IPS DF 19.7 (cell line): ENCODE measurements around the gene CCDC3.
A peak's percentile ranks its signal among the peaks of the same experiment; 100 is the strongest.

ENCODE experiments used
- DNase-seq: peaks from one replicate; pipeline ENCODE4 v3.0.0-alpha.2; 2013; ENCODE audit warnings: low read depth, low spot score

Gene CCDC3

DNA sequence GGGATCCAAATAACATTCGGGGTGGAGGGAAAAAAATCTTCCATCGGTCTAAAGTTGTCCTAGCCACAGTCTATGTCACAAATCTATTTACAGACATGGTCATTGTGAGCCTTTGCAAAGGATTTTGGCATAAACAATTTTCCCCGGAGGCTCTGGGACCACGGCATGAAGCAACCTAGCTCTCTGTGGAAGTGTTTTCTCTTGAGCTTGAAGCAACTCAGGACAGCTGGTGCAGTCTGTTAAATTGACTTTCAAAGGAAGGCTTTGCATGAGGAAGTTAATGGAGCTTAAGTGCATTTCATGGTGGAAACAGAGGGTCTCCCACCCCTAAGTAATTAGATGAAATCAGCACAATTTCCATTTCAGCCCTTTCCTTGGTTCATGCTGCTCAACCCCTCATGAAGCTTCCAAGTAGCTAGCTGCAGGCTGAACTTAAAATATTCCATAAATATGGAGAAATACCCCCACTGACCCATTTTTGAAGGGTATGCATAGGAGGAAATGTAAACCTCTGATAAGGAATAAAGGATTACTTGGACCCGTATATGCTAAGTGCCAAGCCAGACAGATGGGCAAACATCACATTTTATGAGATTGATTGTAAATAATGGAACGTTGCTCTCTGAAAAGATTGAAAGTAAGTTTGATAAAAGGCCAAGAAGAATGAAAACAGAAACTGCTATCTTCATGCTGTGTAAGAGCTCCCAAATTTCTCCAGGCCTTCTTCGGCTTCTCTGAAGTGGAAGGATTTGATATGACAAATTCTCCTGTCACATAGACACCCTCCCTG lies 39.9 kb downstream of the CCDC3 start:
- DNase-seq: no peak

- no peak for DNase-seq
These were observed 40.6 kb downstream of the CCDC3 start for GRCh38 chr10:12960941-12961340.

- no peak for DNase-seq
These were observed 41.1 kb downstream of the CCDC3 start for GRCh38 chr10:12960334-12960898.

- no peak for DNase-seq
These were observed 42.9 kb downstream of the CCDC3 start for GRCh38 chr10:12958546-12959110.

DNA sequence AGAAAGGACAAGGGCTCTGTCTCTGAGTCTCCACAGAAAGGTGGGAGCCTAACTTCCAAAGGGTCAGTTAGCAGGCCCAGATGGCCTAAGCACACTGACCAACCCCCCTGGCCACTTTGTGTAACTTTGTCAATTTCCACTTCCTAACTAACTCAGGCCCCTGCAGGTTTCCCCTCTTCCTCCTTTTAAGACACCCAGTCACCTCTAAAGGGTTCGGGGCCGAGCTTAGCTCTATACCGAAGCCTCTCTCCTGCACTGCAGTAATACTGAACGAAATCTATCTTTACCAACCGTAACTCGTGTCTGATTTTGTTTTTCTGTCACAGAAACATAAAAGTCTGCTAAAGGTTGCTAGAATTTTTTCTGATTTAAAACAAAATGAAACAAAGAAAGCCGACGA lies 44.4 kb downstream of the CCDC3 start:
- DNase-seq: no peak

- no peak for DNase-seq
These were observed 46.6 kb downstream of the CCDC3 start for GRCh38 chr10:12954866-12955265.

GRCh38 chr10:12950583-12951128 lies 50.9 kb downstream of the CCDC3 start:
- no peak for DNase-seq

GRCh38 chr10:12949248-12949647 lies 52.3 kb downstream of the CCDC3 start:
- no peak for DNase-seq

- DNase-seq: no peak
These were observed 53.8 kb downstream of the CCDC3 start for GRCh38 chr10:12947741-12948140.

- DNase-seq: no peak
These were observed 55.1 kb downstream of the CCDC3 start for GRCh38 chr10:12946372-12946771.

DNA sequence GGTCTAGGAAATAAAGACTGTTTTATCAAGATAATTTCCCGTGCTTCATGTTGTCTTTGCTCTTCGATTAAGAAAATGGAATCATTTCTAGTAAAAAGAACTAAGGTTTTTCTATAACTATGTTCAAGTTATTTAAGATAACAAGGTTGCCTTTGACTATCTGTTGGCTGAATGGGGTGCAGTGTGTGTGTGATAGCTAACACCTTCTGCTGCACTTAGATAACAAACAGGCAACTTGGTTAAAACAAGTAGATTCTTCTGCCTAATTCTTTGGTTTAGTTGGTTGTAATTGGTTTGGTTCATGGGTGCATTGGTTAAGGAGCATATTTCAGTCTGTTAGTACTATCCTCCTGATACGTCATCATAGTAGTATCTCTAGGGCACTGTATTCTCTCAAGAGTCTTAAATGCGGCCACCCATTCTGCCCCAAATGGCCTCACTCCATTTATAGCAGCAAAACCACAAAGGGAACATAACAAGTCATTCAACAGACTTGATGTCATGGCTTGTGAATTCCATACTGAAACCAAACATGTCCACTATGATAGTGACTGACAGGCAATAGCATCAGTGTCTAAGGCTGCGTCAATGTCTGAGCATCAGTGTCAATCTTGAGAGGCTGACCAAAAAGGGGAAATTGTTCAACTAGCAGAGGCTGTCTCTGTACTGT lies 55.7 kb downstream of the CCDC3 start:
- DNase-seq: no peak

DNA sequence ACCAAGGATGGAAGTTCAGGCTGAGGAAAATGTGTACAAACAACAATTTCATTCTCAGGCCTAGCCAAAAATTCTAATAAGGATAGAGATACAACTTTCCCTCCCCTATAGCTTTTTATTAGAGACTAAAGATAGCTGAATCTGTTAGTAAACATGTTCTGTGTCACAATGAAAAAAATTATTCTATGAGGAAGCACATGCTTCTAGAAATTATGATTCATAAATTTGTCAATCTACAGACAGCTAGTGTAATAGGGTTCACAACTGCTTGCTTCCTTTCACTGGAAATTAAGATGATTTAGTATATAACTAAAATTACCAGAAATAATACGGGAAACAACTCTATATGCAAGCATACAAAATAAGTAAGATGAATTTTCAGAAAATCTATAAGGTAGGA lies 56.6 kb downstream of the CCDC3 start:
- DNase-seq: no peak

GRCh38 chr10:12943425-12943824 lies 58.1 kb downstream of the CCDC3 start:
- peak; percentile 35 for DNase-seq

GRCh38 chr10:12941966-12942365 lies 59.5 kb downstream of the CCDC3 start:
- DNase-seq: no peak

GRCh38 chr10:12940791-12941190 lies 60.7 kb downstream of the CCDC3 start:
- no peak for DNase-seq

DNA sequence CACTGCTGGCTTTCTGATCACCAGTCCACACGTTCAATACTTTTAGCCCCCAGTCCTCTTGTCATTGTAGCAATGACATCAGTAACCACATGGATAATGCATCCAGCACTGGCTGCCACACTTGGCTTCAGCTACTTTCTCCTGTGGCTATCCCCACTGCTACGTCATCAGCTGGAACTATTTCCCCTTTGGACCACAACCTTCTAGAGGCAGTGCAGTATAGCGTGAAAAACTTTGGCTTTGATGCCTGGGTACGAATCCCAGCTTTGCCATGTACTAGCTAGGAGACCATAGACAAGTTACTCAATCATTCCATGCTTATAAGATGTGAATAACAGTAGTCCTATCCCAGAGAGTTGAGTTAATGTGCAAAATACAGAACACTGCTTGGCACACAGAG lies 63.2 kb downstream of the CCDC3 start:
- no peak for DNase-seq

GRCh38 chr10:12937527-12937926 lies 64.0 kb downstream of the CCDC3 start:
- DNase-seq: no peak

DNA sequence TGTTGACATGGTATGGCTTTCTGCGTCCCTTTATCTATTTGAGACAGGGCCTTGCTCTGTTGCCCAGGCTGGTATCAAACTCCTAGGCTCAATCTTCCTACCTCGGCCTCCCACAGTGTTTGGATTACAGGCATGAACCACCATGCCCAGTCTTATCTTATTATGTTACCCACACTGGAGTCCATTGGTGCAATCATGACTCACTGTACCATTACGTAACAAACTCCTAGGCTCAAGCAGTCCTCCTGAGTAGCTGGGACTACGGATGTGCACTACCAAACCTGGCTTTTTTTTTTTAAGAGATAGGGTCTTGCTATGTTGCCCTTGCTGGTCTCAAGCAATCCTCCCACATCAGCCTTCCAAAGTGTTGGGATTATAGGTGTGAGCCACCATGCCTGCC lies 66.7 kb downstream of the CCDC3 start:
- no peak for DNase-seq

DNA sequence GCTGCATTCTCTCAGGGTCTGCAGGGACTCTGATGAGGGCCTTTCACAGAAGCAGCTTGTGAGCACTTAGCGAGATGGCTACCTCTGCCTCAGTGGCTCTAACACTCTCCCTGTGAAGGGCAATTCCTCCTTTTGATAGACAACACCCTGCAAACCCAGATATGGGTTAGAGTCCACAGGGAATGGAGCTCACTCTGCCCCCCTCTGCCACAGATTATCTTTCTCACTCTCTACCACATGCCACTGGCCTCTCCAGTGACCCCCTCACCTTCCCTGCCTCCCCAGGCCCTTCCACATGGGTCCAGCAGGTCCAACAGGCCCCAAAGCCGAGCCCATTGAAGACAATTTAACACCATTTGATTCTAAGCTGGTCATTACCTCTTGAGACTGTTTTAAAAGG lies 72.1 kb downstream of the CCDC3 start:
- no peak for DNase-seq

- no peak for DNase-seq
These were observed 72.9 kb downstream of the CCDC3 start for GRCh38 chr10:12928571-12928970.

GRCh38 chr10:12927896-12928295 lies 73.6 kb downstream of the CCDC3 start:
- DNase-seq: no peak

GRCh38 chr10:12925845-12926244 lies 75.7 kb downstream of the CCDC3 start:
- DNase-seq: no peak
